ENCODE data around the gene AFTPH.
A peak's percentile ranks its signal among the peaks of the same experiment; 100 is the strongest.

Gene AFTPH

DNA sequence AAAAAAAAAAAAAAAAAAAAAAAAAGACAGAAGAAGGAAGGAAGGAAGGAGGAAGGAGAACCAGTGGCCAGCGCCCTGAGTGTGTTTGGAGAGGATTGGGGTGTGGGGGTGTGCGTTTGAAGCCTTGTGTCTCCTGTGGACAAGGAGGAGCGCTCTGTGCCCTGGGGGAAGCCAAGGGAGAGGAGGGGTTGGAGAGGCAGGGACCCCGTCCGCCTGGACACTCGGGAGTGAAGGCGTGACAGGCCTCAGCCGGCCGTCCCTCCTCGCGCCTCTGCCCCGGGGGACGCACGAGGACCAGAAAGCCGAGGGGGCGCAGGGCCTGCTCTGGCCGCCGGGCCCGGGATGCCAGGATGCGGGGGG, 84.7 kb downstream of the AFTPH start:
- H3K27ac ChIP-seq (ENCODE audit: low read depth in 2 of 2, low read length in 2 of 2) = peak overlapping the region; percentile 46 to 65
- no peaks in the 10 kb centered on the region for H3K36me3 ChIP-seq (ENCODE audit: control insufficient read depth in 2 of 2, insufficient read depth in 2 of 2, low read length in 2 of 2)
- H3K4me3 ChIP-seq (ENCODE audit: low read length in 2 of 2) = peak overlapping the region; percentile 63 to 64
- peak overlapping the region; percentile 34 to 74 for H3K9ac ChIP-seq (ENCODE audit: low read depth in 1 of 2, low read length in 2 of 2)
- no peaks in the 10 kb centered on the region for H3K27me3 ChIP-seq (ENCODE audit: control insufficient read depth in 2 of 2, insufficient read depth in 2 of 2, low read length in 2 of 2)
- peaks cover 41 to 45% of the 10 kb centered on the region in 2 donors for H3K4me1 ChIP-seq (ENCODE audit: control insufficient read depth in 2 of 2, insufficient read depth in 2 of 2, low read length in 2 of 2)
- no peaks in the 10 kb centered on the region for H3K9me3 ChIP-seq (ENCODE audit: control insufficient read depth in 2 of 2, low read length in 2 of 2)

GRCh38 chr2:64609227-64609941, 85.3 kb downstream of the AFTPH start:
- Histone ChIP-seq H3K27ac (ENCODE audit: low read depth in 2 of 2, low read length in 2 of 2) (peak overlapping the region; percentile 46 to 65), H3K4me1 (ENCODE audit: control insufficient read depth in 2 of 2, insufficient read depth in 2 of 2, low read length in 2 of 2) (peaks cover 41 to 45% of the 10 kb centered on the region in 2 donors), H3K36me3 (ENCODE audit: control insufficient read depth in 2 of 2, insufficient read depth in 2 of 2, low read length in 2 of 2) (no peaks in the 10 kb centered on the region), H3K4me3 (ENCODE audit: low read length in 2 of 2) (peak overlapping the region; percentile 63 to 73), H3K27me3 (ENCODE audit: control insufficient read depth in 2 of 2, insufficient read depth in 2 of 2, low read length in 2 of 2) (no peaks in the 10 kb centered on the region), H3K9me3 (ENCODE audit: control insufficient read depth in 2 of 2, low read length in 2 of 2) (no peaks in the 10 kb centered on the region), H3K9ac (ENCODE audit: low read depth in 1 of 2, low read length in 2 of 2) (peak overlapping the region; percentile 83 to 85)

DNA sequence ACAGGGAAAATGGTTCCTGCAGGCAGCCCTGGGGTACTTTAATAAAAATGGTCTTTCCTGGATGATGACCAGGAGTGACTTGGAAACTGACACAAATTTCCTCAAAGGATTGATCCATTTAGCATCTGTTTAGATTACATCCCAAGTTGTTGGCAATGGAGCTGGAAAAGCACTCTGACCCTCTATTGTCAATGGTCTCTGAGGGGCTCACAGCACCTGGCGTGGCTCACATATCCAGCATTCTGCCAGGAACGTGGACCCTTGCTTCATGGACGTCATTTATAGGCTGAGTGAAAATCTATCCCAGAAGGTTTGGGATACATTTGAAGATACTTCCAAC, 85.8 kb downstream of the AFTPH start:
- H3K27me3 ChIP-seq (ENCODE audit: control insufficient read depth in 2 of 2, insufficient read depth in 2 of 2, low read length in 2 of 2) = no peaks in the 10 kb centered on the region
- H3K36me3 ChIP-seq (ENCODE audit: control insufficient read depth in 2 of 2, insufficient read depth in 2 of 2, low read length in 2 of 2) = no peaks in the 10 kb centered on the region
- H3K4me1 ChIP-seq (ENCODE audit: control insufficient read depth in 2 of 2, insufficient read depth in 2 of 2, low read length in 2 of 2) = peaks cover 41% of the 10 kb centered on the region in 2 donors
- H3K9me3 ChIP-seq (ENCODE audit: control insufficient read depth in 2 of 2, low read length in 2 of 2) = no peaks in the 10 kb centered on the region
- peak overlapping the region; percentile 32 to 65 for H3K27ac ChIP-seq (ENCODE audit: low read depth in 2 of 2, low read length in 2 of 2)
- peak overlapping the region; percentile 63 to 73 for H3K4me3 ChIP-seq (ENCODE audit: low read length in 2 of 2)
- H3K9ac ChIP-seq (ENCODE audit: low read depth in 1 of 2, low read length in 2 of 2) = peak overlapping the region; percentile 83 to 85

DNA sequence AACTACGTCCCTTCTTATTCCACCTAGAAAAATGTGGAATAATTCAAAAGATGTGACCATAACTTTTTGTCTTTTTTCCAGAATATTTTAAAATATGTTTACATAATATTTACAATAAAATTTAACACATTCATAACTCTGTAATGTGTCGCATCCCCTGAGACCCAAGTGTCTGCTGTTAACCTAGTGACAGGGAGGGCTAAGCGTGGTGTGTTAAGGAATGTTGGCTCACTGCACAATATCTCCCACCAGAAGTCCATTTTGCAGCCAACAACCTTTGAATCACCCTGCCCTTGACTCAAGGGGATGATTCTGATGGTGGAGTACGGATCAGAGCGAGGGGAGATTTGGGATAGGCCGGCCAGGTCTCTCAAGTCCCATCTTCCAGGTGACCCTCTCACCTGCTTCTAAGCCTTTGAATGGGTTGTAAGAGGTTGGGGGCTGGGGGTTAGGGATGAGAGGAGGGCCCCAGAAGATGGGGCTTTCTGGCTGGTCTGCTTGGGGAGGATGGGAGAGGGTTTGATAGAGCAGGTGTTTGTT, 86.3 kb downstream of the AFTPH start:
- Histone ChIP-seq H3K9ac (ENCODE audit: low read depth in 1 of 2, low read length in 2 of 2) (no peak overlapping the region), H3K36me3 (ENCODE audit: control insufficient read depth in 2 of 2, insufficient read depth in 2 of 2, low read length in 2 of 2) (no peaks in the 10 kb centered on the region), H3K27me3 (ENCODE audit: control insufficient read depth in 2 of 2, insufficient read depth in 2 of 2, low read length in 2 of 2) (no peaks in the 10 kb centered on the region), H3K4me1 (ENCODE audit: control insufficient read depth in 2 of 2, insufficient read depth in 2 of 2, low read length in 2 of 2) (peaks cover 37 to 38% of the 10 kb centered on the region in 2 donors), H3K9me3 (ENCODE audit: control insufficient read depth in 2 of 2, low read length in 2 of 2) (no peaks in the 10 kb centered on the region), H3K27ac (ENCODE audit: low read depth in 2 of 2, low read length in 2 of 2) (no peak overlapping the region), H3K4me3 (ENCODE audit: low read length in 2 of 2) (no peak overlapping the region)

DNA sequence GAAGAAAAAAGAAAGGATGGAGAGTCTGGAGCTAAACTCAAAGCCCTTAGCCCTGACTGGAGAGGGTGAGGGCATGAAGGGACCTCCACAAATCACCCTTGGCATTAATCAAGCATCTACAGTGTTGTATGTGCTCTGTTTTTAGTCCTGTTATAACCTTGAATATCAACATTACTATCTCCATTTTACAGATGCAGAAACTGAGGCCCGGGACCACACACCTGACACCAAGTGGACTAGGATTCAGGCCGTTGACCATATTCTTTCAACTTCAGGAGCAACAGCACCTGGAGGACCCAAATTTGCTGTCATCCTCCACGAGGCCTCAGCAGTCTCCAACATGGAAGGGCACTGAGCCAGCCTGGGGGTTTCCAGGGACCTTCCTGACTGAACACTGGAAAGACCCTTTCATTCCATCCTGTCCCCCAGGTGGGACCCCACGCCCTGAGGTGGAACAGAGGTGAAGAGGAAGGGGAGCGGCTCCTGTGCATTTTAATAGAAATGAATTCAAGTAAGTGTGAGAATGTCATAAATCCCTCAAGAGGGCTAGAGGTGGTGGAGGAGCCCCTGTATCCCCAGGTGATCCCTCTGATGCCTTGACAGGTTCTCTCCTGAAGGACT, 88.6 kb downstream of the AFTPH start:
- Histone ChIP-seq H3K36me3 (ENCODE audit: control insufficient read depth in 2 of 2, insufficient read depth in 2 of 2, low read length in 2 of 2) (no peaks in the 10 kb centered on the region), H3K4me3 (ENCODE audit: low read length in 2 of 2) (no peak overlapping the region), H3K4me1 (ENCODE audit: control insufficient read depth in 2 of 2, insufficient read depth in 2 of 2, low read length in 2 of 2) (peaks cover 17 to 19% of the 10 kb centered on the region in 2 donors), H3K9me3 (ENCODE audit: control insufficient read depth in 2 of 2, low read length in 2 of 2) (no peaks in the 10 kb centered on the region), H3K27ac (ENCODE audit: low read depth in 2 of 2, low read length in 2 of 2) (no peak overlapping the region), H3K9ac (ENCODE audit: low read depth in 1 of 2, low read length in 2 of 2) (no peak overlapping the region), H3K27me3 (ENCODE audit: control insufficient read depth in 2 of 2, insufficient read depth in 2 of 2, low read length in 2 of 2) (no peaks in the 10 kb centered on the region)

DNA sequence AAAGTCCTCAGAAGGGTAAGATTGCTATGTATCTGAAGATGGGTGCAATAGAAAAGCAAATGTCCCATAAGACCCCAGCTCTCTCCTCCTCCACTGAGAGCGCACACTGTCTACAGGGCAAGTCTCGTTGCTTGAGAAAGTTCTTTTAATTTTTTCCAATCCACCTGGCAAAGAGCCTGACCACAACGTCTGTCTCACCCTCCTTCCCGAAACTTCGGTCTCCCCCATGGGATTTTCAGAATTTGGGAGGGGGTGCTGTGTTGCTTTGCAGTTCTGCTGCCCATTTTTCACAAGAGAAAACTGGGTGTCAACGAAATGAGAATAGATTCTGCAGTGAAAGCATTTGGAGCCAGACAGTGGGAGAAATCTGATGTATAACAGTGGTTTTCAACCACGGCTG, 89.1 kb downstream of the AFTPH start:
- Histone ChIP-seq H3K4me3 (ENCODE audit: low read length in 2 of 2) (no peak overlapping the region), H3K9me3 (ENCODE audit: control insufficient read depth in 2 of 2, low read length in 2 of 2) (no peaks in the 10 kb centered on the region), H3K9ac (ENCODE audit: low read depth in 1 of 2, low read length in 2 of 2) (no peak overlapping the region), H3K36me3 (ENCODE audit: control insufficient read depth in 2 of 2, insufficient read depth in 2 of 2, low read length in 2 of 2) (no peaks in the 10 kb centered on the region), H3K27me3 (ENCODE audit: control insufficient read depth in 2 of 2, insufficient read depth in 2 of 2, low read length in 2 of 2) (no peaks in the 10 kb centered on the region), H3K27ac (ENCODE audit: low read depth in 2 of 2, low read length in 2 of 2) (no peak overlapping the region), H3K4me1 (ENCODE audit: control insufficient read depth in 2 of 2, insufficient read depth in 2 of 2, low read length in 2 of 2) (peaks cover 11 to 13% of the 10 kb centered on the region in 2 donors)

DNA sequence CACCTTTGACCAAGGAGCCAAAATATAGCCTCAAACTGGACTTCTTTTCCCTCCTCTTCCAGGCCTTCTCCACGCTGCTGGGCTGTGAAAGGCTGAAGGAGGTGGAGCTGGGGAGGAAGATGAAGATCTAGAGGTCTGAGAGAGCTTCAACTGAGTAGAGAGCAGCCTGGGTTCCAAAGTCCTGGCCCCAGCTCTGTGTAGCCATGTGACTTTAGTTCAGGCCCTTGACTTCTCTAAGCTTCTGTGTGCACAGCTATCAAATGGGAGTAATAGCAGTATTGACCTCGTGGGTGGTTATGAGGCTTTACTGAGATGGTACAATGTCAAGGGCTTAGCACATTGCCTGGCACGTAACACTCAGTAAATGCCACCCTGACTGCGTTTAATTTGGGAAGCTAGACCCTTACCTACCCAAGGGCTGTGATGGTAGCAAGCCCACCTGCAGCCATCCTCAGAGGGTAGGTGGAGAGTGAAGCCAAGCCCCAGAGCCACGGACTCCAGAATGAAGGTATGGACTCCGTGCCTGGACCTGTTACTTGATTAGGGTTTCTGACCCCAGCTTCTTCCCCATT, 91.2 kb downstream of the AFTPH start:
- Histone ChIP-seq H3K36me3 (ENCODE audit: control insufficient read depth in 2 of 2, insufficient read depth in 2 of 2, low read length in 2 of 2) (no peaks in the 10 kb centered on the region), H3K9me3 (ENCODE audit: control insufficient read depth in 2 of 2, low read length in 2 of 2) (no peaks in the 10 kb centered on the region), H3K27me3 (ENCODE audit: control insufficient read depth in 2 of 2, insufficient read depth in 2 of 2, low read length in 2 of 2) (no peaks in the 10 kb centered on the region), H3K4me3 (ENCODE audit: low read length in 2 of 2) (no peak overlapping the region), H3K4me1 (ENCODE audit: control insufficient read depth in 2 of 2, insufficient read depth in 2 of 2, low read length in 2 of 2) (peaks cover 0 to 3% of the 10 kb centered on the region in 2 donors), H3K9ac (ENCODE audit: low read depth in 1 of 2, low read length in 2 of 2) (no peak overlapping the region), H3K27ac (ENCODE audit: low read depth in 2 of 2, low read length in 2 of 2) (no peak overlapping the region)

DNA sequence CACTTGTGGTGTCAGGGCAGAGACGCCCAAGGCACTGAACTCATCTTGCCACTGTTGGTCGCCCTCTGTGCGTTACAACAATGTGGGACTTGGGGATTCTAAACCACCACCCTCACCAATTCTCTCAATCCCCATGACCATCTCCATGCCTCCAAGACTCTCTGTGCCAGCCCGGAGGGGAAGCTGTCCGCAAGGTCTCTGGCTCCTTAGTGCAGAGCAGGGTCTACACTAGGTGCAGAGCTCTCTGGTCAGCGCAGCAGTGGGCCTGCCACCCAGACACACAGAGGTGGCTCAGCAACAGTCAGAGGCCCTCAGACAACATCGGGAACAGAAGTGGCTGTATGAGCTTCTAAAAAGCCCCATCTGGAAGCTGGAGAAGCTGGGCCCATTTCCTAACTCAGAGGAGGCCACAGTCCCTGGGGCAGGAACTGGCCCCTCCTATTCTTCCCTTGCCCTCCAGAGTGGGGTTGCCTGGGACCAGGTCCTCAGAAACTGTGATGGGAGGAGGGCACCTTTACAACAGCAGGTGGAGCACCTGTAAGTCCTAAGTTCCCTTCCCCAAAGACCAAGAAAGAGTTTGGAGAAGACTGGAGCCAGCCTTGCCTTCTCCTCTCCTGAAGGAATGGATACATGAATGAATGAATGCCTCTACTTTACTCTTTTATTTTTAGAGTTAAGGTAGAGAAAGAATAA, 91.9 kb downstream of the AFTPH start:
- Histone ChIP-seq H3K9ac (ENCODE audit: low read depth in 1 of 2, low read length in 2 of 2) (no peak overlapping the region), H3K27me3 (ENCODE audit: control insufficient read depth in 2 of 2, insufficient read depth in 2 of 2, low read length in 2 of 2) (no peaks in the 10 kb centered on the region), H3K27ac (ENCODE audit: low read depth in 2 of 2, low read length in 2 of 2) (no peak overlapping the region), H3K36me3 (ENCODE audit: control insufficient read depth in 2 of 2, insufficient read depth in 2 of 2, low read length in 2 of 2) (no peaks in the 10 kb centered on the region), H3K9me3 (ENCODE audit: control insufficient read depth in 2 of 2, low read length in 2 of 2) (no peaks in the 10 kb centered on the region), H3K4me1 (ENCODE audit: control insufficient read depth in 2 of 2, insufficient read depth in 2 of 2, low read length in 2 of 2) (peaks cover 0 to 3% of the 10 kb centered on the region in 2 donors), H3K4me3 (ENCODE audit: low read length in 2 of 2) (no peak overlapping the region)

DNA sequence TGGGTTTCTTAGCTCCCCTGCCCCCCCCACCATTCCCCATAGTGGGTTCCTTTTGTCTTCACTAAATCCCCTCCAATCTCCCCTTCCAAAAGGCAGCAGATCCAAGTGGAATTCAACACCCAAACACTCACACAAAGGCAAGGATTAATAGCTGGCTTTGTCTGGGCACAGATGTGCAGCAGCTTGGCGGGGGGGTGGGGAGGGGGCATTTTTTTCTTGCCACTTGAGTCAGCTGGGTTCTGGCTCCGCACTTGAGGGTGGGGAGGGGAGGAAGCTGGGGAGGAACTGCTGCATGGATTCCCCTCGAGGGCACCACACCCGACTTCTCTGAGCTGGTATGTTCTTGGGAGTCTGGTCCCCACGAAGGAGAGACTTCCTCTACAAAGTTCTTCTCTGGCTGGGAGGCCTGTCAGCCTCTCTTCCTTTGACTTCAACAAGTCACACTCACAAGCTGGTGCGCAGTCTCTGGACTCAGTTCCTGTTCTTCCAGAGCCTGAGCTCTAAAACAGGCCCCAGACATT, 93.6 kb downstream of the AFTPH start:
- Histone ChIP-seq H3K4me3 (ENCODE audit: low read length in 2 of 2) (no peak overlapping the region), H3K36me3 (ENCODE audit: control insufficient read depth in 2 of 2, insufficient read depth in 2 of 2, low read length in 2 of 2) (no peaks in the 10 kb centered on the region), H3K9me3 (ENCODE audit: control insufficient read depth in 2 of 2, low read length in 2 of 2) (no peaks in the 10 kb centered on the region), H3K27me3 (ENCODE audit: control insufficient read depth in 2 of 2, insufficient read depth in 2 of 2, low read length in 2 of 2) (no peaks in the 10 kb centered on the region), H3K27ac (ENCODE audit: low read depth in 2 of 2, low read length in 2 of 2) (no peak overlapping the region), H3K9ac (ENCODE audit: low read depth in 1 of 2, low read length in 2 of 2) (no peak overlapping the region), H3K4me1 (ENCODE audit: control insufficient read depth in 2 of 2, insufficient read depth in 2 of 2, low read length in 2 of 2) (peaks cover 0 to 3% of the 10 kb centered on the region in 2 donors)

GRCh38 chr2:64620661-64621060, 96.5 kb downstream of the AFTPH start:
- H3K27ac ChIP-seq (ENCODE audit: low read depth in 2 of 2, low read length in 2 of 2) = no peak overlapping the region
- H3K27me3 ChIP-seq (ENCODE audit: control insufficient read depth in 2 of 2, insufficient read depth in 2 of 2, low read length in 2 of 2) = no peaks in the 10 kb centered on the region
- no peaks in the 10 kb centered on the region for H3K9me3 ChIP-seq (ENCODE audit: control insufficient read depth in 2 of 2, low read length in 2 of 2)
- H3K4me3 ChIP-seq (ENCODE audit: low read length in 2 of 2) = no peak overlapping the region
- no peaks in the 10 kb centered on the region for H3K36me3 ChIP-seq (ENCODE audit: control insufficient read depth in 2 of 2, insufficient read depth in 2 of 2, low read length in 2 of 2)
- no peak overlapping the region for H3K9ac ChIP-seq (ENCODE audit: low read depth in 1 of 2, low read length in 2 of 2)
- peaks cover 0 to 3% of the 10 kb centered on the region in 2 donors for H3K4me1 ChIP-seq (ENCODE audit: control insufficient read depth in 2 of 2, insufficient read depth in 2 of 2, low read length in 2 of 2)

Measured in mucosa of rectum (tissue), 2 donors.